Glomerular endothelial cell (primary cell): ENCODE measurements around the gene IL34. TPM values are rescaled to one million over a fixed set of nuclear protein-coding genes. Genes with fewer than 3 reads are reported as not detected.

Experiments
- DNase-seq: peaks from one replicate; pipeline ENCODE4 v3.0.0-alpha.2; 2011; ENCODE audit warnings: low read depth, low spot score; ENCODE audit errors: extremely low read depth
- total RNA-seq: library from RNA; depleted of rRNA; stranded (reverse); fragments of >200 nt; gene quantifications from 2 replicates; pipeline ENCODE4 v1.2.3, GENCODE V29; 2015

IL34 gene
- total RNA-seq, 1 donor from 2014 or later = 2.8 TPM

GRCh38 chr16:70676675-70677498, 30.5 kb downstream of the IL34 start:
- DNase-seq = no peak

- DNase-seq = no peak
Measured at GRCh38 chr16:70677499-70678120, 31.3 kb downstream of the IL34 start.

- no peak for DNase-seq
Measured at GRCh38 chr16:70678121-70678897, 31.9 kb downstream of the IL34 start.

- DNase-seq = no peak
Measured at GRCh38 chr16:70678898-70679670, 32.7 kb downstream of the IL34 start.

GRCh38 chr16:70679671-70680494, 33.5 kb downstream of the IL34 start:
- no peak for DNase-seq

- DNase-seq = no peak
Measured at GRCh38 chr16:70680495-70681381, 34.4 kb downstream of the IL34 start.

GRCh38 chr16:70681382-70682238, 35.3 kb downstream of the IL34 start:
- no peak for DNase-seq

GRCh38 chr16:70682239-70683145, 36.1 kb downstream of the IL34 start:
- DNase-seq = no peak

- DNase-seq = no peak
Measured at GRCh38 chr16:70683146-70683944, 37.0 kb downstream of the IL34 start.

GRCh38 chr16:70684146-70685060, 38.0 kb downstream of the IL34 start:
- no peak for DNase-seq

GRCh38 chr16:70685061-70685937, 38.9 kb downstream of the IL34 start:
- DNase-seq = no peak

- DNase-seq = no peak
Measured at GRCh38 chr16:70685938-70686375, 39.6 kb downstream of the IL34 start, which contains the start of gene MTSS2. TSS of gene MTSS2 (minus strand) at chr16:70686053. CDS start at chr16:70685791, 262 bp downstream.

- no peak for DNase-seq
Measured at GRCh38 chr16:70686376-70687101, 40.2 kb downstream of the IL34 start.
